Brain microvascular endothelial cell (primary cell): Measurements from ENCODE around the gene CRIP2.

Experiments
- DNase-seq: peaks from one replicate; pipeline ENCODE4 v3.0.0-alpha.2; 2020
- H3K27ac ChIP-seq: fragments of 250-450 bp; sonication (Bioruptor Pico); 2 replicates; pipeline ENCODE4 v1.5.1; 2020; ENCODE audit warnings: mild to moderate bottlenecking, moderate library complexity
- H3K27me3 ChIP-seq: fragments of 250-450 bp; sonication (Bioruptor Pico); replicated peaks from 2 replicates; pipeline ENCODE4 v1.5.1; 2020; ENCODE audit warnings: mild to moderate bottlenecking
- H3K36me3 ChIP-seq: fragments of 250-450 bp; sonication (Bioruptor Pico); replicated peaks from 2 replicates; pipeline ENCODE4 v1.5.1; 2020; ENCODE audit warnings: mild to moderate bottlenecking
- H3K4me3 ChIP-seq: 2 replicates; pipeline ENCODE4 v1.5.1; 2011; ENCODE audit warnings: low read depth, mild to moderate bottlenecking, control low read depth, low read length, moderate library complexity
- CTCF ChIP-seq: IDR thresholded peaks from 2 replicates; pipeline ENCODE4 v1.5.1; 2011; ENCODE audit warnings: low read depth, mild to moderate bottlenecking, moderate library complexity, low read length, control low read depth, inconsistent platforms; ENCODE audit errors: missing control alignments
- in situ Hi-C: cut with HindIII; loops from 2 replicates; pipeline ENCODE4 v1.10.0; 2017; ENCODE audit warnings: low sequenced_read_pairs, low pct_ligation_motif_present

Gene CRIP2

GRCh38 chr14:105479431-105480158, 5.0 kb downstream of the CRIP2 start:
- H3K27me3 ChIP-seq, result no peaks in the 10 kb centered on the region
- DNase-seq, result no peak
- H3K36me3 ChIP-seq, result no peaks in the 10 kb centered on the region
- H3K4me3 ChIP-seq, result no peak overlapping the region
- no peak for TF ChIP-seq CTCF
- in situ Hi-C loops, result no loop called here
- no peak overlapping the region for H3K27ac ChIP-seq

- H3K27ac ChIP-seq, result no peak overlapping the region
- H3K36me3 ChIP-seq, result no peaks in the 10 kb centered on the region
- DNase-seq, result no peak
- no peak for TF ChIP-seq CTCF
- in situ Hi-C loops, result no loop called here
- no peaks in the 10 kb centered on the region for H3K27me3 ChIP-seq
- no peak overlapping the region for H3K4me3 ChIP-seq
These were observed 5.7 kb downstream of the CRIP2 start for GRCh38 chr14:105480199-105480746.

GRCh38 chr14:105480807-105481801, 6.5 kb downstream of the CRIP2 start:
- Histone ChIP-seq H3K4me3 (peak overlapping the region; percentile 53), H3K27me3 (peaks cover under 1% of the 10 kb centered on the region), H3K36me3 (no peaks in the 10 kb centered on the region), H3K27ac (peak overlapping the region; percentile 97)
- in situ Hi-C loops, result no loop called here
- DNase-seq, result peak; percentile 86
- peak; percentile 98 for TF ChIP-seq CTCF

- H3K27ac ChIP-seq, result peak overlapping the region; percentile 97
- DNase-seq, result peak; percentile 98
- peaks cover 8% of the 10 kb centered on the region for H3K27me3 ChIP-seq
- in situ Hi-C loops, result no loop called here
- H3K4me3 ChIP-seq, result peak overlapping the region; percentile 53
- no peaks in the 10 kb centered on the region for H3K36me3 ChIP-seq
- peak; percentile 25 for TF ChIP-seq CTCF
These were observed 7.4 kb downstream of the CRIP2 start for GRCh38 chr14:105481886-105482457.

- Histone ChIP-seq H3K27me3 (peaks cover 14% of the 10 kb centered on the region), H3K4me3 (no peak overlapping the region)
- no peak for TF ChIP-seq CTCF
These were observed 8.0 kb downstream of the CRIP2 start for GRCh38 chr14:105482486-105483110.

More at GRCh38 chr14:105482486-105483110, 8.0 kb downstream of the CRIP2 start:
- Histone ChIP-seq H3K36me3 (no peaks in the 10 kb centered on the region), H3K27ac (peak overlapping the region; percentile 97)
- in situ Hi-C loops, result no loop called here
- DNase-seq, result no peak
